SK-N-SH (cell line): ENCODE data around the gene BAK1.

ENCODE experiments used
- EP300 ChIP-seq, 2 experiments: IDR thresholded peaks; 2 replicates each; pipeline versions ENCODE4 v1.4.0 to v1.6.1; 2012; ENCODE audit warnings: borderline replicate concordance in 1 of 2, low read depth in 1 of 2, low read length in 1 of 2
- EZH2phosphoT487 ChIP-seq: fragments of 200-600 bp; sonication (generic); IDR thresholded peaks from 2 replicates; pipeline ENCODE4 v1.6.1; 2017; ENCODE audit warnings: low read depth, mixed run types, mild to moderate bottlenecking, antibody characterized with exemption, moderate library complexity, borderline replicate concordance
- FOSL2 ChIP-seq: IDR thresholded peaks from 2 replicates; pipeline ENCODE4 v1.4.0; 2012; ENCODE audit warnings: low read depth, mild to moderate bottlenecking, moderate library complexity, borderline replicate concordance
- JUND ChIP-seq: IDR thresholded peaks from 2 replicates; pipeline ENCODE4 v1.4.0; 2012
- NFIC ChIP-seq: IDR thresholded peaks from 2 replicates; pipeline ENCODE4 v1.4.0; 2012; ENCODE audit warnings: borderline replicate concordance
- POLR2AphosphoS5 ChIP-seq: IDR thresholded peaks from 2 replicates; pipeline ENCODE4 v1.6.1; 2012; ENCODE audit warnings: low read depth, low read length
- RAD21 ChIP-seq: IDR thresholded peaks from 2 replicates; pipeline ENCODE4 v1.6.1; 2012; ENCODE audit warnings: mild to moderate bottlenecking, low read length
- SIN3A ChIP-seq: IDR thresholded peaks from 2 replicates; pipeline ENCODE4 v1.6.1; 2012; ENCODE audit warnings: low read depth, mild to moderate bottlenecking, low read length, moderate library complexity, borderline replicate concordance
- TAF1 ChIP-seq: IDR thresholded peaks from 2 replicates; pipeline ENCODE4 v1.6.1; 2012; ENCODE audit warnings: low read depth, mild to moderate bottlenecking, low read length, moderate library complexity, borderline replicate concordance
- ZBTB33 ChIP-seq: IDR thresholded peaks from 2 replicates; pipeline ENCODE4 v1.4.0; 2012; ENCODE audit warnings: low read depth, borderline replicate concordance
- TF ChIP-seq, protein P1 (sequence below): fragments of 150-350 bp; IDR thresholded peaks from 2 replicates; pipeline ENCODE4 v1.6.1; 2017; ENCODE audit warnings: antibody characterized with exemption, low read length, low read depth, borderline replicate concordance
- TF ChIP-seq, protein P2 (sequence below): fragments of 200-600 bp; sonication (generic); IDR thresholded peaks from 2 replicates; pipeline ENCODE4 v1.6.1; 2017; ENCODE audit warnings: antibody characterized with exemption, mild to moderate bottlenecking, moderate library complexity

GRCh38 chr6:33606642-33607041 is 26.6 kb upstream of the BAK1 start:
- no peak for TF ChIP-seq SIN3A
- no peak for TF ChIP-seq ZBTB33
- TF ChIP-seq, protein P1, sequence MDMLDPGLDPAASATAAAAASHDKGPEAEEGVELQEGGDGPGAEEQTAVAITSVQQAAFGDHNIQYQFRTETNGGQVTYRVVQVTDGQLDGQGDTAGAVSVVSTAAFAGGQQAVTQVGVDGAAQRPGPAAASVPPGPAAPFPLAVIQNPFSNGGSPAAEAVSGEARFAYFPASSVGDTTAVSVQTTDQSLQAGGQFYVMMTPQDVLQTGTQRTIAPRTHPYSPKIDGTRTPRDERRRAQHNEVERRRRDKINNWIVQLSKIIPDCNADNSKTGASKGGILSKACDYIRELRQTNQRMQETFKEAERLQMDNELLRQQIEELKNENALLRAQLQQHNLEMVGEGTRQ = no peak
- no peak for TF ChIP-seq TAF1
- no peak for TF ChIP-seq RAD21
- TF ChIP-seq FOSL2 = no peak
- TF ChIP-seq EP300 (IDR thresholded peaks at IDR 0.05; ENCODE audit: borderline replicate concordance in 1 of 2, low read depth in 1 of 2, low read length in 1 of 2) = no peak
- TF ChIP-seq, protein P2, sequence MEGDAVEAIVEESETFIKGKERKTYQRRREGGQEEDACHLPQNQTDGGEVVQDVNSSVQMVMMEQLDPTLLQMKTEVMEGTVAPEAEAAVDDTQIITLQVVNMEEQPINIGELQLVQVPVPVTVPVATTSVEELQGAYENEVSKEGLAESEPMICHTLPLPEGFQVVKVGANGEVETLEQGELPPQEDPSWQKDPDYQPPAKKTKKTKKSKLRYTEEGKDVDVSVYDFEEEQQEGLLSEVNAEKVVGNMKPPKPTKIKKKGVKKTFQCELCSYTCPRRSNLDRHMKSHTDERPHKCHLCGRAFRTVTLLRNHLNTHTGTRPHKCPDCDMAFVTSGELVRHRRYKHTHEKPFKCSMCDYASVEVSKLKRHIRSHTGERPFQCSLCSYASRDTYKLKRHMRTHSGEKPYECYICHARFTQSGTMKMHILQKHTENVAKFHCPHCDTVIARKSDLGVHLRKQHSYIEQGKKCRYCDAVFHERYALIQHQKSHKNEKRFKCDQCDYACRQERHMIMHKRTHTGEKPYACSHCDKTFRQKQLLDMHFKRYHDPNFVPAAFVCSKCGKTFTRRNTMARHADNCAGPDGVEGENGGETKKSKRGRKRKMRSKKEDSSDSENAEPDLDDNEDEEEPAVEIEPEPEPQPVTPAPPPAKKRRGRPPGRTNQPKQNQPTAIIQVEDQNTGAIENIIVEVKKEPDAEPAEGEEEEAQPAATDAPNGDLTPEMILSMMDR = no peak
- no peak for TF ChIP-seq NFIC
- no peak for TF ChIP-seq EZH2phosphoT487
- TF ChIP-seq POLR2AphosphoS5 = no peak
- TF ChIP-seq JUND = no peak
